ENCODE measurements around the gene NFX1. TPM values are rescaled to one million over a fixed set of nuclear protein-coding genes. Genes with fewer than 3 reads are reported as not detected.

NFX1 gene
- total and polyA plus RNA-seq, 2 donors (not counting 1 experiment from before 2014, with no cell fraction given), result 30.2 to 39.5 TPM

DNA sequence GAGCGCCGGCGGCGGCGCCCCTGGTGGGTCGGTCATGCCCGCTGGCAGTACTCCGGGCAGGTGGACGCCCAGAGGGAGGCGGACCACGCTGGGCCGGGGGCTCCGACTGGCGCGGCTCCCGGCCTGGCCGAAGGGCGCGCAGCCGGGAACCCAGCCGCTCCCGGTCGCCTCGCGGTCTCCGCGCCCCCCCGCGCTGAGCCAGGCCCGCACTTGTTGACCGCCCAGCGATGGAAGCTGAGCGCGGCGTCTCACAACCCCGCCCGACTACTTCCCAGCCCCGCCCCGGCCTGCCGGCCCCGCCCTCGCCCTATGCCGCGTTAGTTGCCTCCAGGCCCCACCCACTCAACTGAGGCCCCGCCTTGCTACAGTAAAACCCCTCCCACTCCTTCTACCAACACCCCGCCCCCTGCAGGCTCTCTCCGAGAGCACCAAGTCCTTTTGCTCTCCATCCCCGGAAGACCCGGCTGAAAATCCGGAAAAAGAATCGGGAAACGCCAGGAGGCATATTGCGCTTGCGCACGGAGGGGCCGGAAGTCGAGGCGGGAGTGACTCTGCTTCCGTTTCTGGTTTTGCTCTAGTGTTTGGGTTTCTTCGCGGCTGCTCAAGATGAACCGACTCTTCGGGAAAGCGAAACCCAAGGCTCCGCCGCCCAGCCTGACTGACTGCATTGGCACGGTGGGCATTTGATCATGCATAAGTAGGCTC is 25.7 kb upstream of the NFX1 start, which contains the start of the genes BAG1 and CHMP5:
Gene BAG1 (minus strand): TSS at position 236 of the 705 bp plus-strand sequence.
Gene CHMP5 (plus strand): TSS at position 577 of the 705 bp plus-strand sequence. CDS start 30 bp downstream, at position 607.
- peak within 1 kb of the TSS; percentile 96 for H3K27ac ChIP-seq (ENCODE audit: insufficient read depth, low read length)
- TF ChIP-seq, protein P1, sequence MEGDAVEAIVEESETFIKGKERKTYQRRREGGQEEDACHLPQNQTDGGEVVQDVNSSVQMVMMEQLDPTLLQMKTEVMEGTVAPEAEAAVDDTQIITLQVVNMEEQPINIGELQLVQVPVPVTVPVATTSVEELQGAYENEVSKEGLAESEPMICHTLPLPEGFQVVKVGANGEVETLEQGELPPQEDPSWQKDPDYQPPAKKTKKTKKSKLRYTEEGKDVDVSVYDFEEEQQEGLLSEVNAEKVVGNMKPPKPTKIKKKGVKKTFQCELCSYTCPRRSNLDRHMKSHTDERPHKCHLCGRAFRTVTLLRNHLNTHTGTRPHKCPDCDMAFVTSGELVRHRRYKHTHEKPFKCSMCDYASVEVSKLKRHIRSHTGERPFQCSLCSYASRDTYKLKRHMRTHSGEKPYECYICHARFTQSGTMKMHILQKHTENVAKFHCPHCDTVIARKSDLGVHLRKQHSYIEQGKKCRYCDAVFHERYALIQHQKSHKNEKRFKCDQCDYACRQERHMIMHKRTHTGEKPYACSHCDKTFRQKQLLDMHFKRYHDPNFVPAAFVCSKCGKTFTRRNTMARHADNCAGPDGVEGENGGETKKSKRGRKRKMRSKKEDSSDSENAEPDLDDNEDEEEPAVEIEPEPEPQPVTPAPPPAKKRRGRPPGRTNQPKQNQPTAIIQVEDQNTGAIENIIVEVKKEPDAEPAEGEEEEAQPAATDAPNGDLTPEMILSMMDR (conservative IDR thresholded peaks at IDR 0.05 in 1 of 2, IDR thresholded peaks at IDR 0.05 in 1 of 2; ENCODE audit: low read depth in 1 of 2, low read length in 2 of 2), result peak; percentile 30 to 36
- no peak for TF ChIP-seq EZH2 (IDR thresholded peaks at IDR 0.05; ENCODE audit: low read length, missing control alignments)
- peak; percentile 98 to 99 for DNase-seq (ENCODE audit: low read depth in 2 of 2)
- H3K4me1 ChIP-seq (ENCODE audit: control insufficient read depth, extremely low read depth, insufficient read depth, low read length), result peaks cover 2% of the 10 kb centered on the region
- H3K27me3 ChIP-seq (ENCODE audit: control insufficient read depth, insufficient read depth, low read length), result no peaks in the 10 kb centered on the region
- peak within 1 kb of the TSS; percentile 92 to 99 (median 96) for H3K4me3 ChIP-seq (replicated peaks in 1 of 4; ENCODE audit: control extremely low read depth in 1 of 4, insufficient read depth in 1 of 4, low read depth in 3 of 4, low read length in 4 of 4)
- H3K79me2 ChIP-seq (ENCODE audit: control insufficient read depth, insufficient read depth, low read length), result peaks cover 32% of the 10 kb centered on the region
- H3K4me2 ChIP-seq (ENCODE audit: extremely low read depth, insufficient read depth, low read length), result peak within 1 kb of the TSS; percentile 85
- peaks cover 6% of the 10 kb centered on the region for H3K36me3 ChIP-seq (ENCODE audit: control insufficient read depth, insufficient read depth, low read length)
- peak within 1 kb of the TSS; percentile 91 for H2AFZ ChIP-seq (ENCODE audit: low read length)
- no peaks in the 10 kb centered on the region for H4K20me1 ChIP-seq (ENCODE audit: control insufficient read depth, extremely low read depth, insufficient read depth, low read length)
- no peaks in the 10 kb centered on the region for H3K9me3 ChIP-seq (ENCODE audit: control insufficient read depth, insufficient read depth, low read depth, low read length)
- H3K9ac ChIP-seq (ENCODE audit: insufficient read depth, low read length), result peak within 1 kb of the TSS; percentile 85

DNA sequence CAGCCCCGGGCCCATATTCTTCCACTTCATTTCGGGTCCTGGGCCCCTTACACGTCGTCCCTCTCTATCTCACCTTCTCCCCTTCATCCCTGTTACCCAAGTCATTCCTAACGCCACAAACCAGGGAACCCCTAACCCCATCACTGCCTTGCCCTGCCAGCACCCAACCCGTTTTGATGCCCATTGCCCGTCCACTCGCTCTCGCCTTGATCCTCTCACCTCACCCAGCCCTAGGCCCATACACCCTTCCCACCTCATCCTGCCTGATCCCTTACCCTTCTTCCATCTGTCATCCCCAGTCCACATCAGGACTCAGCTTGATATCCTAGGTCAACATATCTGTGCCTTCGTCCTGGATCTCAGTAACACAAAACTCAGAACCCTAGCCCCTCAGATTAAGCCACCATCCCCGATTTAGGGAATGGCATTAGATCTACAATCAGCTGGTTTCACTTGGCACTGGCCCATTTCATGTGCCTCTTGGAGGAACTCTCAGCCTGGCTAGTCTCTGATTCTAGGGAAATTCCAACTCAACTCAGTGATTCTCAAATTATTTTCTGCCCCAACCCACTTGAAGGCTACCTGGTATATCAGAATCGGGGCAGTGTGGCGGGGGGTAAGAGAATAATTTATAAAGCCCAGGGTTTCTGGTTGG is 25.0 kb upstream of the NFX1 start:
- TF ChIP-seq, protein P1 (conservative IDR thresholded peaks at IDR 0.05 in 1 of 2, IDR thresholded peaks at IDR 0.05 in 1 of 2; ENCODE audit: low read depth in 1 of 2, low read length in 2 of 2), result no peak
- TF ChIP-seq EZH2 (IDR thresholded peaks at IDR 0.05; ENCODE audit: low read length, missing control alignments), result no peak
- H3K27me3 ChIP-seq (ENCODE audit: control insufficient read depth, insufficient read depth, low read length), result no peaks in the 10 kb centered on the region
- H3K9ac ChIP-seq (ENCODE audit: insufficient read depth, low read length), result peak overlapping the region; percentile 85
- H3K9me3 ChIP-seq (ENCODE audit: control insufficient read depth, insufficient read depth, low read depth, low read length), result no peaks in the 10 kb centered on the region
- peaks cover 8% of the 10 kb centered on the region for H3K36me3 ChIP-seq (ENCODE audit: control insufficient read depth, insufficient read depth, low read length)
- H3K79me2 ChIP-seq (ENCODE audit: control insufficient read depth, insufficient read depth, low read length), result peaks cover 32% of the 10 kb centered on the region
- H3K4me2 ChIP-seq (ENCODE audit: extremely low read depth, insufficient read depth, low read length), result peak overlapping the region; percentile 78
- H3K4me1 ChIP-seq (ENCODE audit: control insufficient read depth, extremely low read depth, insufficient read depth, low read length), result peaks cover 2% of the 10 kb centered on the region
- peak overlapping the region; percentile 96 for H3K27ac ChIP-seq (ENCODE audit: insufficient read depth, low read length)
- H2AFZ ChIP-seq (ENCODE audit: low read length), result peak overlapping the region; percentile 60
- no peaks in the 10 kb centered on the region for H4K20me1 ChIP-seq (ENCODE audit: control insufficient read depth, extremely low read depth, insufficient read depth, low read length)
- H3K4me3 ChIP-seq (replicated peaks in 1 of 4; ENCODE audit: control extremely low read depth in 1 of 4, insufficient read depth in 1 of 4, low read depth in 3 of 4, low read length in 4 of 4), result peak overlapping the region; percentile 75 to 99 (median 95)
- DNase-seq (ENCODE audit: low read depth in 2 of 2), result peak in 1 of 2 donors; percentile 2

GRCh38 chr9:33267151-33267767 is 23.1 kb upstream of the NFX1 start:
- peaks cover 9% of the 10 kb centered on the region for H3K36me3 ChIP-seq (ENCODE audit: control insufficient read depth, insufficient read depth, low read length)
- H2AFZ ChIP-seq (ENCODE audit: low read length), result no peak overlapping the region
- TF ChIP-seq, protein P1 (conservative IDR thresholded peaks at IDR 0.05 in 1 of 2, IDR thresholded peaks at IDR 0.05 in 1 of 2; ENCODE audit: low read depth in 1 of 2, low read length in 2 of 2), result no peak
- no peak for TF ChIP-seq EZH2 (IDR thresholded peaks at IDR 0.05; ENCODE audit: low read length, missing control alignments)
- no peaks in the 10 kb centered on the region for H4K20me1 ChIP-seq (ENCODE audit: control insufficient read depth, extremely low read depth, insufficient read depth, low read length)
- DNase-seq (ENCODE audit: low read depth in 2 of 2), result no peak
- H3K27ac ChIP-seq (ENCODE audit: insufficient read depth, low read length), result no peak overlapping the region
- peaks cover 30% of the 10 kb centered on the region for H3K79me2 ChIP-seq (ENCODE audit: control insufficient read depth, insufficient read depth, low read length)
- H3K9me3 ChIP-seq (ENCODE audit: control insufficient read depth, insufficient read depth, low read depth, low read length), result no peaks in the 10 kb centered on the region
- peaks cover 2% of the 10 kb centered on the region for H3K4me1 ChIP-seq (ENCODE audit: control insufficient read depth, extremely low read depth, insufficient read depth, low read length)
- H3K27me3 ChIP-seq (ENCODE audit: control insufficient read depth, insufficient read depth, low read length), result no peaks in the 10 kb centered on the region
- no peak overlapping the region for H3K4me3 ChIP-seq (replicated peaks in 1 of 4; ENCODE audit: control extremely low read depth in 1 of 4, insufficient read depth in 1 of 4, low read depth in 3 of 4, low read length in 4 of 4)
- no peak overlapping the region for H3K4me2 ChIP-seq (ENCODE audit: extremely low read depth, insufficient read depth, low read length)
- no peak overlapping the region for H3K9ac ChIP-seq (ENCODE audit: insufficient read depth, low read length)

Measured in fibroblast of lung (primary cell).